ENCODE measurements around the gene CAMK1D. TPM values are rescaled to one million over a fixed set of nuclear protein-coding genes. Genes with fewer than 3 reads are reported as not detected.

The CAMK1D gene
- total RNA-seq, 1 experiment from 2014 or later = 6.3 TPM

DNA sequence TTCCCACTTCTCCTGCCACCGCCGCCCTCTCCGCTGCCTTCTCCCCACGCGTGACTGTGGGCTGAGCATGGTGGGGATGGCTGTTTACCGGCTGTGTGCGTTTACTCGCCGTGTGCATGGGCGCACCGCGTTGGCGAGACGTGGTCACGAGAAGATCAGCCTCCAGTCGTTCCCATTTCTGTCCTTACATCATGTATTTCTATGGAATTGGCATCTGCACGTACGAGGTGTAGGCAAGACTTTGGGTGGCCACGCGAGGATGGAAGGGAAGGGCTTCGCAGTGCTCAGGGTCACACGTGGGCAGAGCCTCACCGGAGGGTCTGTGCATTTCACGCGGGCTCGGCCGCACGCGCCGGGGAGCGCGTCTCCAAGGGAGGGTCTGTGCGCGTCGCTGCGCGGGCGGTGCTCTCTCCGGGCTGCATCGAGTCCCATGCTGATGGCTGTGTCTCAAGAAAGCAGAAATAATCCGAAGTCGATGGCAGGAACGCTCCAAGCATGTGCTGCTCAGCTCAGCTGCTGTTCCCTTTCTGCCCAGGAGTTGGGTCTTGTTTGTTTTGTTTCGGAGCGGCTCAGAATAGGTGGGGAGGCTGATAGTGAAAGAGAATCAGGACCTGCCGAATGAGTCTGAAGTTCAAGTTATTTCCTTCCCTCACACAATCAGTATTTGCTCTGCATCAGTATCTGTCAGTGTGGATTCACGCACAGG lies 973 bp downstream of the CAMK1D start:
- H2AK5ac ChIP-seq (ENCODE audit: insufficient read length, low read length) = no peak overlapping the region

More for the DNA sequence above, 973 bp downstream of the CAMK1D start:
- H3K27me3 ChIP-seq (ENCODE audit: insufficient read depth, low read length) = peaks cover 11% of the 10 kb centered on the region; the same call in 1 of the 2 replicates
- H4K20me1 ChIP-seq (ENCODE audit: control insufficient read depth, insufficient read depth, insufficient read length) = no peaks in the 10 kb centered on the region
- H3K9ac ChIP-seq (ENCODE audit: extremely low read depth, insufficient read length, low read length) = peak overlapping the region; percentile 36
- H4K91ac ChIP-seq (ENCODE audit: insufficient read length, low read depth, low read length) = no peak overlapping the region
- peak overlapping the region; percentile 76 to 90 (median 82); a peak in 4 of 7 replicates for H3K27ac Mint-ChIP-seq
- H3K79me2 ChIP-seq (ENCODE audit: insufficient read depth, low read length) = no peaks in the 10 kb centered on the region
- no peak overlapping the region for H4K8ac ChIP-seq (replicated peaks; ENCODE audit: insufficient read length, low read depth, low read length)
- H3K4me2 ChIP-seq (ENCODE audit: insufficient read depth, insufficient read length, low read length) = peak overlapping the region; percentile 88
- H2BK15ac ChIP-seq (ENCODE audit: low read depth, low read length) = no peak overlapping the region
- TF ChIP-seq, protein P1, sequence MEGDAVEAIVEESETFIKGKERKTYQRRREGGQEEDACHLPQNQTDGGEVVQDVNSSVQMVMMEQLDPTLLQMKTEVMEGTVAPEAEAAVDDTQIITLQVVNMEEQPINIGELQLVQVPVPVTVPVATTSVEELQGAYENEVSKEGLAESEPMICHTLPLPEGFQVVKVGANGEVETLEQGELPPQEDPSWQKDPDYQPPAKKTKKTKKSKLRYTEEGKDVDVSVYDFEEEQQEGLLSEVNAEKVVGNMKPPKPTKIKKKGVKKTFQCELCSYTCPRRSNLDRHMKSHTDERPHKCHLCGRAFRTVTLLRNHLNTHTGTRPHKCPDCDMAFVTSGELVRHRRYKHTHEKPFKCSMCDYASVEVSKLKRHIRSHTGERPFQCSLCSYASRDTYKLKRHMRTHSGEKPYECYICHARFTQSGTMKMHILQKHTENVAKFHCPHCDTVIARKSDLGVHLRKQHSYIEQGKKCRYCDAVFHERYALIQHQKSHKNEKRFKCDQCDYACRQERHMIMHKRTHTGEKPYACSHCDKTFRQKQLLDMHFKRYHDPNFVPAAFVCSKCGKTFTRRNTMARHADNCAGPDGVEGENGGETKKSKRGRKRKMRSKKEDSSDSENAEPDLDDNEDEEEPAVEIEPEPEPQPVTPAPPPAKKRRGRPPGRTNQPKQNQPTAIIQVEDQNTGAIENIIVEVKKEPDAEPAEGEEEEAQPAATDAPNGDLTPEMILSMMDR (conservative IDR thresholded peaks at IDR 0.05) = no peak
- H3T11ph ChIP-seq (ENCODE audit: low read length) = no peak overlapping the region
- no peaks in the 10 kb centered on the region; a peak in 1 of 7 replicates for H3K36me3 Mint-ChIP-seq (ENCODE audit: insufficient read depth in 1 of 3, low read depth in 3 of 3)
- no peak overlapping the region for H3K27ac ChIP-seq (ENCODE audit: insufficient read length, low read depth, low read length)
- peaks cover 17% of the 10 kb centered on the region for H3K23me2 ChIP-seq (ENCODE audit: insufficient read length, low read depth, low read length, poor library complexity, severe bottlenecking)
- H3K4me3 Mint-ChIP-seq = peak overlapping the region; percentile 88 to 99
- H3K14ac ChIP-seq (ENCODE audit: insufficient read depth, low read length) = no peak overlapping the region
- no peaks in the 10 kb centered on the region for H3K9me3 ChIP-seq (ENCODE audit: control insufficient read depth, low read depth, low read length)
- peaks cover 56% of the 10 kb centered on the region for H3K27me3 Mint-ChIP-seq (ENCODE audit: low read depth)
- peaks cover 3% of the 10 kb centered on the region; the same call in 1 of the 2 replicates for H3K4me1 ChIP-seq (ENCODE audit: insufficient read depth, low read length)
- H3K79me1 ChIP-seq (ENCODE audit: insufficient read depth, low read depth, low read length, poor library complexity, severe bottlenecking) = no peaks in the 10 kb centered on the region
- H3K23ac ChIP-seq (ENCODE audit: insufficient read length, low read depth, low read length) = no peak overlapping the region
- H2BK20ac ChIP-seq (ENCODE audit: low read depth, low read length, poor library complexity, severe bottlenecking) = no peak overlapping the region
- no peaks in the 10 kb centered on the region for H3K9me3 Mint-ChIP-seq
- no peak overlapping the region for H3K18ac ChIP-seq (ENCODE audit: insufficient read length, low read depth, low read length)
- peaks cover 24 to 37% of the 10 kb centered on the region in 2 experiments for H3K4me1 Mint-ChIP-seq
- H2BK12ac ChIP-seq (ENCODE audit: insufficient read length, low read depth, low read length) = no peak overlapping the region
- no peak overlapping the region for H4K5ac ChIP-seq (ENCODE audit: insufficient read length, low read depth, low read length)
- H3K56ac ChIP-seq (ENCODE audit: insufficient read length, low read depth, low read length) = no peak overlapping the region
- H3K4ac ChIP-seq (ENCODE audit: low read depth, low read length) = no peak overlapping the region
- H2BK5ac ChIP-seq (ENCODE audit: insufficient read length, low read length) = no peak overlapping the region
- DNase-seq = peak; percentile 45
- no peak overlapping the region for H2BK120ac ChIP-seq (ENCODE audit: low read depth, low read length, poor library complexity, severe bottlenecking)
- no CpG with 5 or more reads among the region's 47 CpGs for WGBS (ENCODE audit: extremely low coverage, insufficient read length, low lambda C conversion rate)
- H2AFZ ChIP-seq (ENCODE audit: low read length) = no peak overlapping the region

Measured in H9 (cell line).